NT2/D1 (cell line): ENCODE data around the gene FOXP3.

Experiments used
- SUZ12 ChIP-seq: IDR thresholded peaks from 2 replicates; pipeline ENCODE4 v1.6.1; 2011; ENCODE audit not compliant: insufficient read length, insufficient read depth; ENCODE audit errors: extremely low read depth
- YY1 ChIP-seq: IDR thresholded peaks from 2 replicates; pipeline ENCODE4 v1.6.1; 2011; ENCODE audit not compliant: insufficient read length, insufficient read depth
- ZNF274 ChIP-seq: IDR thresholded peaks from 2 replicates; pipeline ENCODE4 v1.6.1; 2011; ENCODE audit warnings: mild to moderate bottlenecking, low read depth, low read length

GRCh38 chrX:49308604-49309269 lies 44.2 kb upstream of the FOXP3 start:
- TF ChIP-seq YY1 (no peak), ZNF274 (no peak), SUZ12 (no peak)
